Activated CD8-positive, alpha-beta memory T cell treated with anti-CD3 and anti-CD28 coated beads, Interleukin-2, amount 10 ng/mL, durations not matched to agents 7 days and 5 days (primary cell): ENCODE results near the gene ELP4. TPM values are rescaled to one million over a fixed set of nuclear protein-coding genes. Genes with fewer than 3 reads are reported as not detected.

ENCODE experiments used
- ATAC-seq: fragments of 150-1000 bp; cut with Tn5 transposase; one replicate; pipeline ENCODE4 v1.10.0; 2021; ENCODE audit warnings: moderate library complexity
- CTCF ChIA-PET: fragments of 350-600 bp; sonication (Branson Sonifier 250); formaldehyde crosslinking; loops from one replicate; lab custom pipeline; 2021; ENCODE audit warnings: antibody characterized with exemption; lab: Charles Lee
- DNase-seq: peaks from one replicate; pipeline ENCODE4 v3.0.0-alpha.2; 2020
- H3K27ac Mint-ChIP-seq: one replicate; pipeline ENCODE4 v1.8.0; 2021; ENCODE audit warnings: mild to moderate bottlenecking, mixed read lengths
- H3K27me3 Mint-ChIP-seq: one replicate; pipeline ENCODE4 v1.8.0; 2021; ENCODE audit warnings: mixed read lengths
- H3K36me3 Mint-ChIP-seq: one replicate; pipeline ENCODE4 v1.8.0; 2021; ENCODE audit warnings: mild to moderate bottlenecking, mixed read lengths
- H3K4me1 Mint-ChIP-seq: one replicate; pipeline ENCODE4 v1.8.0; 2021; ENCODE audit warnings: mixed read lengths
- H3K4me3 Mint-ChIP-seq: one replicate; pipeline ENCODE4 v1.8.0; 2021; ENCODE audit warnings: mild to moderate bottlenecking, moderate library complexity, mixed read lengths
- H3K9me3 Mint-ChIP-seq: one replicate; pipeline ENCODE4 v1.8.0; 2022; ENCODE audit warnings: low read depth, mixed read lengths
- total RNA-seq, 2 experiments: library from RNA; stranded (reverse); gene quantifications; one replicate each; pipeline ENCODE4 v1.2.3, GENCODE V29; 2021

Gene ELP4
- total RNA-seq, 2 experiments from 2014 or later, result 20.7 to 23.7 TPM

DNA sequence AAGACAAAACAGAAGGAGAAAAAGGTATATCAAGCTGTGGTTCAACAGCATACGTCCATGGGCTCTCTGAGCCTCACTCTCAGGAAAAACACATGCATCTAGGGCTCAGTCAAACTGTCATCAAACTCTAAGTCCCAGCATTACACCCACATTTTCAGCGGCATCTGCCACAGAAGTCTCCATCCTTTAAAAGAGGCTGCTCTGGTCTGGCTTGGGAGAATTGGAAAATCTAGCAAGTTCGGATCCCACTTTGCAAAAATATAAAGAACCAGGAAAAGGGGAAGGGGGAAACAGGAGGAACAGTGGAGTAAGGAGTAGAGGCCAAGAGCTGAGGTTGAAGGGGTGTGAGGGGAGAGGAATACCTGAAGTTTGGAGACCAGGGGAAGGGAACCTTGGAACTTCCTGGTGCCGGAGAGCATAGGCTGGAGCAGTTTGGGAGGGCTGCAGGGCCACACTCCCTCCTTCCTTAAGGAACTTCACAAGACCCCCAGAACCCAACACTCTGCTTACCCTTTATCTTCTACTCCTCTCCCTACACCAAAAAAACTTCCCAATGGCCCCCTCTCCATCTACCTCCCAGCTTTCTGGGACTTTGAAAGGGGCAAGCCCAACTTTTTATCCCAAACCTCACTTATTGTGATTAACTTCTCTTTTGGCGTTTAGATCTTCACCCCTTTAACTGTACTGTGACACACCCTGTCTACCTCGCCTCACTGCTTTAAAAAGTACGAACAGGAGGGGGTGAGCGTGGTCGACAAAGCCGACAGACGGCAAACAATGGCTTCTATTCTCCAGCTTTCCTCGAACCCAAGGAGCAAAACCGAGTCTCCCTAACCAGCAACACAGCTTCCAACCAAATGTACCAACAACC, 297.6 kb downstream of the ELP4 start:
- ATAC-seq (no peak), DNase-seq (no peak)
- CTCF ChIA-PET, result interaction anchor here (1.5 to 1.9 kb wide), 2 partner anchors 8 to 16 kb away, joined by 3 to 4 read pairs; no protein-coding TSS in a partner anchor
- Mint-ChIP-seq H3K27ac (no peak overlapping the region), H3K9me3 (no peaks in the 10 kb centered on the region), H3K27me3 (peaks cover 88% of the 10 kb centered on the region), H3K4me1 (peaks cover 33% of the 10 kb centered on the region), H3K36me3 (peaks cover 4% of the 10 kb centered on the region), H3K4me3 (no peak overlapping the region)

GRCh38 chr11:31807799-31808667, 298.5 kb downstream of the ELP4 start:
- H3K4me1 Mint-ChIP-seq, result peaks cover 38% of the 10 kb centered on the region
- H3K36me3 Mint-ChIP-seq, result peaks cover 4% of the 10 kb centered on the region

GRCh38 chr11:31808721-31809540, 299.4 kb downstream of the ELP4 start:
- Mint-ChIP-seq H3K36me3 (peaks cover 2% of the 10 kb centered on the region), H3K9me3 (no peaks in the 10 kb centered on the region), H3K4me3 (peak overlapping the region; percentile 37), H3K4me1 (peaks cover 36% of the 10 kb centered on the region), H3K27me3 (peaks cover 84% of the 10 kb centered on the region), H3K27ac (peak overlapping the region; percentile 38)
- no peak for ATAC-seq
- CTCF ChIA-PET, result interaction anchor here (0.6 to 1.9 kb wide), 4 partner anchors 10 to 410 kb away, joined by 3 to 4 read pairs (median 4); no protein-coding TSS in a partner anchor
- no peak for DNase-seq

More at GRCh38 chr11:31807799-31808667, 298.5 kb downstream of the ELP4 start:
- H3K9me3 Mint-ChIP-seq, result no peaks in the 10 kb centered on the region
- no peak for DNase-seq
- CTCF ChIA-PET, result interaction anchor here (1.5 to 1.9 kb wide), 2 partner anchors 9 to 15 kb away, joined by 3 to 4 read pairs; no protein-coding TSS in a partner anchor
- H3K4me3 Mint-ChIP-seq, result no peak overlapping the region
- H3K27ac Mint-ChIP-seq, result no peak overlapping the region
- no peak for ATAC-seq
- H3K27me3 Mint-ChIP-seq, result peaks cover 85% of the 10 kb centered on the region

- H3K27me3 Mint-ChIP-seq, result peaks cover 82% of the 10 kb centered on the region
- CTCF ChIA-PET, result interaction anchor here (0.6 to 0.7 kb wide), 2 partner anchors 13 to 411 kb away, joined by 3 to 4 read pairs; no protein-coding TSS in a partner anchor
- H3K4me1 Mint-ChIP-seq, result peaks cover 30% of the 10 kb centered on the region
- no peaks in the 10 kb centered on the region for H3K9me3 Mint-ChIP-seq
- peaks cover 2% of the 10 kb centered on the region for H3K36me3 Mint-ChIP-seq
- DNase-seq, result no peak
- peak overlapping the region; percentile 38 for H3K27ac Mint-ChIP-seq
- no peak for ATAC-seq
- peak overlapping the region; percentile 37 for H3K4me3 Mint-ChIP-seq
These were observed 299.9 kb downstream of the ELP4 start for GRCh38 chr11:31809541-31809856.

GRCh38 chr11:31809857-31810778, 300.6 kb downstream of the ELP4 start:
- Mint-ChIP-seq H3K36me3 (peaks cover 2% of the 10 kb centered on the region), H3K4me1 (peaks cover 29% of the 10 kb centered on the region), H3K9me3 (no peaks in the 10 kb centered on the region)

DNA sequence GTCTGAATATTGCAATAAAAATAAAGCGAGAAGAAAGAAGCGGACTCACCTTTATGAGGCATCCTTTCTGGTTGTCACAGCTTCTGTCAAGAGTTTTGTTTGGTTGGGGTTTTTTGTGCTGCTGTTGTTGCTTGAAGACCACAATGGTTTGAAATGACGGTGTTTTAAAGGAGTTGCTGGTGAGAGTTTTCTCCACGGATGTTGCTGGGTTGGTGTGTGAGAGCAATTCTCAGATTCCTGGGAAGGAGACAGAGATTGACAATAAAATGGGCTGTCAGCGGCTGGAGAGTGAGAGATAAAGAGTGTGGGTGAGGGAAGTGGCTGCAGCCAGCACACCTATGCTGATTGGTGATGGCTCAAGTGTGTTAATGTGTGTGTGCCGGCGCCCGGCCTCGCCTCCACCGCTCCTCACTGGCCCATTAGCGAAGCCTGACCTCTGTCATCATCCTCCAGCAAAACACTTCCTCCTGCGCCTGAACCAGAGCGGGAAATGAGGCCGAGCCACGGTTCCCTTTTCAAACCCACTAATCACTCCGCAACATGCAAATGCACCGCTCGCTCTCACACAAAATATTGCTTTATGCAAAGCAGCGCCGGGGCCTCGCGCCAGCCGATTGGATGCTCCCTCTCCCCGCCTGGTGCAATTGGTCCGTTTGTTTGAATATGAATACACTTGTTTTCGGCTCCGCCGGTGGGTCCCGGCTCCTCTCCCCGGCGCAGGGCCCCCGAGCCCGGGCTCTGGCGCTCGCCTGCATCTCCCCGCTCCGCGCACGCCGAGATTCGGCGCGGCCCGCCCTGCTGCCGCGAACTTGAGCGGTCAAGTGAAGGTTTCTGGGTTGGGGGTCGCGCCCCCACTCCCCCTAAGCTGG, 301.4 kb downstream of the ELP4 start, which contains the start of gene PAX6:
Gene PAX6, minus strand, starts transcription at position 544 of the 869 bp plus-strand sequence. CDS start 4,911 bp downstream, outside the sequence.
- Mint-ChIP-seq H3K36me3 (peaks cover 2% of the 10 kb centered on the region), H3K27me3 (peaks cover 84% of the 10 kb centered on the region), H3K4me1 (peaks cover 32% of the 10 kb centered on the region), H3K9me3 (no peaks in the 10 kb centered on the region), H3K4me3 (peak within 1 kb of the TSS; percentile 43), H3K27ac (peak within 1 kb of the TSS; percentile 33)
- ATAC-seq (peak; percentile 48), DNase-seq (peak; percentile 52)
- CTCF ChIA-PET, result no interaction called here

More at GRCh38 chr11:31809857-31810778, 300.6 kb downstream of the ELP4 start:
- H3K4me3 Mint-ChIP-seq, result peak overlapping the region; percentile 43
- DNase-seq (no peak), ATAC-seq (no peak)
- CTCF ChIA-PET, result no interaction called here
- H3K27me3 Mint-ChIP-seq, result peaks cover 84% of the 10 kb centered on the region
- H3K27ac Mint-ChIP-seq, result peak overlapping the region; percentile 33

DNA sequence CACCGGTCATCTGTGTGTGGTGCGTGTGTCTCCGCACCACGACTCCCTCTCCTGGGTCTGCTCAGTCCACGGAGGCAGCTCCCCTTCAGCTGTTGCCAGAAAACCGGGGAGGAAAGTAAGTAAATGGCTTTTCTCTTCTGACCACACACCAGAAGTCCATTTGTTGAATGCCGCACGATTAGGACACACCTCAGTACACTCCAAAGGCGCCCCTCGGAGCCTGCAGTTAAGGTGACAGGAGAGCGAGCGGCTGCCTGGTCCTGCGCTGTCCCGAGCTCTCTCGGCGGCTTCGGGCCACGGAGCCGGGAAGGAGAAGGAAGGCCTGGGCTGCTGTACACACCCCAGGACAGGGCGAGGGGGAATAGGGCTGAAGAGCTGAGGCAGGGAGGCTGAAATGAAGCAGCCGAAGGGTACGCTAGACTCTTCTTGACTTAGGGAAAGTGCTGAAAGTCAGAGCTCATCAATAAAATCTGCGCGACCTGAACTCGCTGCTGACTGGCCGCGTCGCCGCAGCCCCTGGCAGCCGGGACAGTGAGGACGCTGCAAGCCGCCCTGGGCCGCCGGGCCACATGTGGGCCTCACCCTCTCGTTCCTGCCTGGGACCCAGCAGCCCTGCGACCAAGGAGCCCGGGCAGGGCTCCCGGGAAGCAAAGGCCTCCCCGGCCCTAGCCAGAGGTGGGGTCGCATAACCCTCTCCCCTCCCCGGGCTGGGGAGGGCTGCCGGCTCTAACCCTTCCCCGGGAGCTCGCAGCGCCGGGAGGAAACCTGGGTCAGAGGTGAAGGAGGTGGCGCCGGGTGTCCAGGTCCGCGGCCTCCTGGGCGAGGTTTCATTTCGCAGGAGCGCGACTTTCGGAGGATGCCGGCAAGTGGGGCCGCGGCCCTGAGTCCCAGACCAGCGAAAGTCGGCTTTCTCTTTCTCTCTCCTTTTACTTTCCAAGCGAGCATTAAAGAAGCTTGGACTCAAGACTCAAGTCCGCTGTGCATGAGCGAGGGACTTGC, 303.1 kb downstream of the ELP4 start:
- peaks cover 2% of the 10 kb centered on the region for H3K36me3 Mint-ChIP-seq
- H3K9me3 Mint-ChIP-seq, result no peaks in the 10 kb centered on the region
- no peak overlapping the region for H3K4me3 Mint-ChIP-seq
- peak overlapping the region; percentile 31 for H3K27ac Mint-ChIP-seq
- CTCF ChIA-PET, result interaction anchor here (1.2 kb wide), 1 partner anchor 135 kb away, joined by 3 read pairs; no protein-coding TSS in a partner anchor
- peaks cover 39% of the 10 kb centered on the region for H3K4me1 Mint-ChIP-seq
- DNase-seq (no peak), ATAC-seq (no peak)
- peaks cover 81% of the 10 kb centered on the region for H3K27me3 Mint-ChIP-seq

GRCh38 chr11:31813391-31814175, 304.0 kb downstream of the ELP4 start:
- Mint-ChIP-seq H3K36me3 (peaks cover 2% of the 10 kb centered on the region), H3K4me1 (peaks cover 39% of the 10 kb centered on the region), H3K4me3 (peak overlapping the region; percentile 13), H3K9me3 (no peaks in the 10 kb centered on the region), H3K27ac (no peak overlapping the region), H3K27me3 (peaks cover 81% of the 10 kb centered on the region)
- no peak for ATAC-seq
- CTCF ChIA-PET, result interaction anchor here (1.2 kb wide), 1 partner anchor 134 kb away, joined by 3 read pairs; no protein-coding TSS in a partner anchor
- no peak for DNase-seq

- DNase-seq (no peak), ATAC-seq (no peak)
- Mint-ChIP-seq H3K4me1 (peaks cover 35% of the 10 kb centered on the region), H3K27ac (no peak overlapping the region), H3K27me3 (peaks cover 80% of the 10 kb centered on the region), H3K9me3 (no peaks in the 10 kb centered on the region), H3K36me3 (peaks cover 2% of the 10 kb centered on the region), H3K4me3 (no peak overlapping the region)
- CTCF ChIA-PET, result no interaction called here
These were observed 304.8 kb downstream of the ELP4 start for GRCh38 chr11:31814176-31814868.
